Smooth muscle cell (in vitro differentiated cells): ENCODE data around the gene INPP4B. TPM values are rescaled to one million over a fixed set of nuclear protein-coding genes. Genes with fewer than 3 reads are reported as not detected.

Experiments
- DNase-seq: peaks from one replicate; lab custom pipeline; 2025; ENCODE audit not compliant: unreplicated experiment; lab: John Stamatoyannopoulos, UW
- H2AFZ ChIP-seq: fragments of 200-600 bp; sonication (generic); 2 replicates; pipeline ENCODE4 v1.6.0; 2016; ENCODE audit warnings: antibody characterized with exemption, low read depth, mild to moderate bottlenecking
- H3F3A ChIP-seq: fragments of 200-600 bp; sonication (generic); 2 replicates; pipeline ENCODE4 v1.6.0; 2017; ENCODE audit warnings: antibody characterized with exemption, low read depth
- H3K27ac ChIP-seq: fragments of 200-600 bp; sonication (generic); 2 replicates; pipeline ENCODE4 v1.5.1; 2016; ENCODE audit warnings: low read depth, mild to moderate bottlenecking
- H3K27me3 ChIP-seq: fragments of 200-600 bp; sonication (generic); 2 replicates; pipeline ENCODE4 v1.6.1; 2016; ENCODE audit warnings: low read depth, mild to moderate bottlenecking
- H3K36me3 ChIP-seq: fragments of 200-600 bp; sonication (generic); 2 replicates; pipeline ENCODE4 v1.5.1; 2016; ENCODE audit warnings: low read depth
- H3K4me1 ChIP-seq: fragments of 200-600 bp; sonication (generic); 2 replicates; pipeline ENCODE4 v1.5.1; 2016; ENCODE audit warnings: low read depth
- H3K4me2 ChIP-seq: fragments of 200-600 bp; sonication (generic); 2 replicates; pipeline ENCODE4 v1.6.0; 2016; ENCODE audit warnings: mild to moderate bottlenecking
- H3K4me3 ChIP-seq: fragments of 200-600 bp; sonication (generic); 2 replicates; pipeline ENCODE4 v1.5.1; 2016; ENCODE audit warnings: mild to moderate bottlenecking
- H3K79me2 ChIP-seq: fragments of 200-600 bp; sonication (generic); 2 replicates; pipeline ENCODE4 v1.6.0; 2016; ENCODE audit warnings: low read depth, mild to moderate bottlenecking
- H3K9ac ChIP-seq: fragments of 200-600 bp; sonication (generic); 2 replicates; pipeline ENCODE4 v1.6.0; 2016; ENCODE audit warnings: low read depth
- H3K9me3 ChIP-seq: fragments of 200-600 bp; sonication (generic); replicated peaks from 2 replicates; pipeline ENCODE4 v1.5.1; 2016; ENCODE audit warnings: low read depth
- H4K20me1 ChIP-seq: fragments of 200-600 bp; sonication (generic); 2 replicates; pipeline ENCODE4 v1.6.0; 2016; ENCODE audit warnings: low read depth
- WGBS: methylation state at CpG from one replicate; pipeline ENCODE4 v1.1.7; 2016; ENCODE audit warnings: low lambda C conversion rate; 5-methylcytosine and 5-hydroxymethylcytosine counted together
- polyA plus RNA-seq: library from polyadenylated mRNA; unstranded; fragments of >200 nt; fragmentation: Nextera tagmentation; extraction: Ambion mirVana; gene quantifications from 2 replicates; pipeline ENCODE4 v1.2.1, GENCODE V29; 2016
- total RNA-seq: library from RNA; depleted of rRNA; stranded (reverse); fragments of >200 nt; gene quantifications from 2 replicates; pipeline ENCODE4 v1.2.3, GENCODE V29; 2014
- TF ChIP-seq, protein P1 (sequence below): fragments of 200-600 bp; sonication (generic); IDR thresholded peaks from 2 replicates; pipeline ENCODE4 v1.5.1; 2017; ENCODE audit warnings: borderline replicate concordance, mild to moderate bottlenecking, antibody characterized with exemption; ENCODE audit not compliant: insufficient read depth, poor library complexity, severe bottlenecking

Gene INPP4B
- total and polyA plus RNA-seq, 2 experiments from 2014 or later = 2.0 to 10.9 TPM

DNA sequence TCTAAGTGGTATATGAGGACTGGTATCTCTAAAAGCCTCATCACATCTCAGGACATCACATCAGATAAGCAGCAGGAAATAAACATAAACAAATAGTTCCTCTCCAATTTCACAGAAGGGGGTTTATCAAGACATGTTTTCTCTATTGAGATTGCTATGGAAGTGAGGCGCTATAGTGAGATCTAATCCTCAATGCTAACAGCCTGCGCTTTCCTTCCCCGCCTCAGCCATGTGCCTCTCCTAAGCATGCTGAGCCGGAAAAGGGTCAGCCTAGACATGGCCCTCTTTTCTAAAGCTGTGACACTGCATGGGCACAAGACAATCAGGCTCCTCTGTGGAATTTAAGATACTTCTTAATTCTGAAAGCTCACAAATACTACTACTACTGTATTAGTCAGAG, 286.1 kb downstream of the INPP4B start:
- Histone ChIP-seq H3K27ac (no peak overlapping the region), H3K9ac (no peak overlapping the region), H3K79me2 (no peaks in the 10 kb centered on the region), H3K27me3 (no peaks in the 10 kb centered on the region), H3K4me1 (no peaks in the 10 kb centered on the region), H3K4me2 (no peak overlapping the region), H3K4me3 (no peak overlapping the region), H3F3A (no peaks in the 10 kb centered on the region), H2AFZ (no peak overlapping the region), H4K20me1 (no peaks in the 10 kb centered on the region), H3K36me3 (no peaks in the 10 kb centered on the region), H3K9me3 (no peaks in the 10 kb centered on the region)
- no peak for DNase-seq
- WGBS = 95% methylated on average over 4 of the region's 4 CpGs
- TF ChIP-seq, protein P1, sequence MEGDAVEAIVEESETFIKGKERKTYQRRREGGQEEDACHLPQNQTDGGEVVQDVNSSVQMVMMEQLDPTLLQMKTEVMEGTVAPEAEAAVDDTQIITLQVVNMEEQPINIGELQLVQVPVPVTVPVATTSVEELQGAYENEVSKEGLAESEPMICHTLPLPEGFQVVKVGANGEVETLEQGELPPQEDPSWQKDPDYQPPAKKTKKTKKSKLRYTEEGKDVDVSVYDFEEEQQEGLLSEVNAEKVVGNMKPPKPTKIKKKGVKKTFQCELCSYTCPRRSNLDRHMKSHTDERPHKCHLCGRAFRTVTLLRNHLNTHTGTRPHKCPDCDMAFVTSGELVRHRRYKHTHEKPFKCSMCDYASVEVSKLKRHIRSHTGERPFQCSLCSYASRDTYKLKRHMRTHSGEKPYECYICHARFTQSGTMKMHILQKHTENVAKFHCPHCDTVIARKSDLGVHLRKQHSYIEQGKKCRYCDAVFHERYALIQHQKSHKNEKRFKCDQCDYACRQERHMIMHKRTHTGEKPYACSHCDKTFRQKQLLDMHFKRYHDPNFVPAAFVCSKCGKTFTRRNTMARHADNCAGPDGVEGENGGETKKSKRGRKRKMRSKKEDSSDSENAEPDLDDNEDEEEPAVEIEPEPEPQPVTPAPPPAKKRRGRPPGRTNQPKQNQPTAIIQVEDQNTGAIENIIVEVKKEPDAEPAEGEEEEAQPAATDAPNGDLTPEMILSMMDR = no peak

DNA sequence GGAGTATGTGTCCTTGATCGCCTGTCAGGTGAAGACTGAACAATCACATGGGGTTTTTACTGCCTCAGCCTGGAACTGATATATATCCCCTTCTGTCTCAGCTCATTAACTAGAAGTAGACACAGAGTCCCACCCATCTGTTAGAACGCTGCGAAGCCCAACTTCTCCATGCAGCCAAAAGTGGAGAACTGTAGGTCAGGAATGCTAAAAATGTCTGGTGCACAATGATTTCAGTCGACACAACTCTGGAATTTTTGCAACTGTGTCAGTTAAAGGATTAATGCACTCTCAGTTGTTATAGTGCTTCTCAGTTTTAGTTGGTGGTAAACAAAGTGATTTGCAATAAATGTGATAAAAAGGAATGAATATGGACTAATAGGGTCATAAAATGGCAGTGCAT, 287.2 kb downstream of the INPP4B start:
- no peak for DNase-seq
- H4K20me1 ChIP-seq = no peaks in the 10 kb centered on the region
- H3K27ac ChIP-seq = no peak overlapping the region
- H3K4me1 ChIP-seq = no peaks in the 10 kb centered on the region
- no peaks in the 10 kb centered on the region for H3F3A ChIP-seq
- TF ChIP-seq, protein P1 = no peak
- no peak overlapping the region for H3K4me3 ChIP-seq
- 35% methylated on average over 4 of the region's 4 CpGs for WGBS
- no peak overlapping the region for H3K9ac ChIP-seq
- H3K27me3 ChIP-seq = no peaks in the 10 kb centered on the region
- no peaks in the 10 kb centered on the region for H3K9me3 ChIP-seq
- no peaks in the 10 kb centered on the region for H3K36me3 ChIP-seq
- no peaks in the 10 kb centered on the region for H3K79me2 ChIP-seq
- H2AFZ ChIP-seq = no peak overlapping the region
- H3K4me2 ChIP-seq = no peak overlapping the region

DNA sequence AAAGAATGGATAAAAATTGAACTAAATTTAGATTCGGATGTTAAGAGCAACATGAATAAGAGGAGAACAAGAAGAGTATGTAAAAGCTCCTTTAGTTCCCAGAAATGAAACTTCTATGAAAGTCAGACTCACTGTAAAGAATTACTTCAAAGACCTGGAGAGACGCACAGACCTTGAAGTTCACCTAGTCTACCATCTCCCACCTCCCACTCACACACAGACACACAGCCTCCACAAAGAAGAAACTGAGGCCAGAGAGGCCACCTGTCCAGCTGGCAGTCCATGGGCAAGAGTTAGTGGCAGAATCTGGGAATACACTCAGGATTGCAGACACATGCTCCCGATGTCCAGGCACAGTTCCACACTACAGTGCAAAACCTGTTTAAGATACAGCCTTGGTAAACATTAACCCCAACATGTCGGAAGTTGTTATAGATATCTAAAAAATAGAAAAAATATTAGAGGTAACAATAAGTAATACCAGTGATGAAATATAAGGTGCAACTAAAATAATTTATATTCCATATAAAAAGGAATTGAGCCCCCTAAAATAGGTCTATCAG, 288.8 kb downstream of the INPP4B start:
- Histone ChIP-seq H3K4me1 (no peaks in the 10 kb centered on the region), H4K20me1 (no peaks in the 10 kb centered on the region), H3K9me3 (no peaks in the 10 kb centered on the region), H3K4me2 (no peak overlapping the region), H3F3A (no peaks in the 10 kb centered on the region), H3K79me2 (no peaks in the 10 kb centered on the region), H3K27me3 (no peaks in the 10 kb centered on the region), H3K36me3 (no peaks in the 10 kb centered on the region), H3K4me3 (no peak overlapping the region), H2AFZ (no peak overlapping the region), H3K9ac (no peak overlapping the region), H3K27ac (no peak overlapping the region)
- 94% methylated on average over 4 of the region's 4 CpGs for WGBS
- TF ChIP-seq, protein P1 = no peak
- no peak for DNase-seq

DNA sequence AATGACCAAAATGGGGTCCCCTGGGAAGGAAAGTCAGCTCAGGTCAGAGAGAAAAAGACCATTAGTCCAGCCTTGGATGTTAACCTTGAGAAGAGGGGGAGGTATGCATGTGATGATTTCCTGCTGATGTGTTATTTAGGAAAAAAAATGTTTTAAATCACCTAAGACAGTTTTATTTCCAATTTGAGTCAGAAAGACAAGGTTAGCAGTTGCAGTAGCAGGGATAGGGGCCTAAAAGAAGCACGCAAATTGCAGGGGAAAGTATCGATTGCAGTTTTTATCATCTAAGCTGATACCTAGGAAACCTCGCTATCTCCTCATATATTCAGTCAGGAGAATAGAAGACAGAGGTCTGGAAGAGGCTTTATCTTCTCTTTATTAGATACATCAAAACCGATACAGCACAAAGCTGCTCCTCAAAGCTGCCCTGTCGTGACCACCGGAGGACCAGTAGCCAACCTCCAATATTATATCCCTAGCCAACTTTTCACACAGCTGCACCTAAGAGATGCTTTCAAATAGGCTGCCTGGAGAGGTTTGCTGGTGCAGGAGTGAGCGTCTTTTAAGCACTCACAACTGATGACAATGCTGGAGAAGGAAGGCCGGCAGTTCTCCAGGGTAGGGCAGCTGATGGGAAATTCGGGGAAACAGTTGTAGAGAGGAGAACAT, 289.4 kb downstream of the INPP4B start:
- Histone ChIP-seq H3K4me2 (no peak overlapping the region), H3K4me3 (no peak overlapping the region), H3K27ac (no peak overlapping the region), H3K27me3 (no peaks in the 10 kb centered on the region), H2AFZ (no peak overlapping the region), H3K9me3 (no peaks in the 10 kb centered on the region), H3K4me1 (peaks cover 1% of the 10 kb centered on the region), H4K20me1 (no peaks in the 10 kb centered on the region), H3K9ac (no peak overlapping the region), H3K36me3 (no peaks in the 10 kb centered on the region), H3F3A (no peaks in the 10 kb centered on the region), H3K79me2 (no peaks in the 10 kb centered on the region)
- TF ChIP-seq, protein P1 = no peak
- DNase-seq = no peak
- WGBS = 98% methylated on average over 9 of the region's 9 CpGs
